Heart left ventricle (tissue), 16 donors: Measurements from ENCODE around the gene EMC10. TPM values are rescaled to one million over a fixed set of nuclear protein-coding genes. Genes with fewer than 3 reads are reported as not detected.

Experiments used
- ATAC-seq, 4 donors: fragments of 200-7000 bp; cut with Tn5 transposase; one replicate each; pipeline ENCODE4 v1.9.1; 2020 to 2022; ENCODE audit warnings: moderate library complexity in 4 of 4, mild to moderate bottlenecking in 3 of 4, moderate number of reproducible peaks in 1 of 4
- DNase-seq, 5 donors: peaks; one replicate each; pipeline ENCODE4 v3.0.0-alpha.2; 2020
- H3K27ac ChIP-seq, 12 donors: fragments of 200-600 bp; sonication (generic) in 4 of 12; one replicate each; pipeline versions ENCODE4 v1.5.0 to v1.8.0; 2016 to 2022; ENCODE audit warnings: mild to moderate bottlenecking in 2 of 12
- H3K27me3 ChIP-seq, 9 donors: fragments of 200-600 bp; sonication (generic) in 2 of 9; one replicate each; pipeline versions ENCODE4 v1.5.1 to v1.8.0; 2016 to 2022; ENCODE audit warnings: mild to moderate bottlenecking in 3 of 9
- H3K36me3 ChIP-seq, 9 donors: fragments of 200-600 bp; sonication (generic) in 2 of 9; one replicate each; pipeline versions ENCODE4 v1.5.0 to v1.8.0; 2018 to 2022; ENCODE audit warnings: mild to moderate bottlenecking in 2 of 9
- H3K4me1 ChIP-seq, 12 donors: fragments of 200-600 bp; sonication (generic) in 4 of 12; one replicate each; pipeline versions ENCODE4 v1.5.0 to v1.8.0; 2016 to 2022; ENCODE audit warnings: mild to moderate bottlenecking in 3 of 12
- H3K4me3 ChIP-seq, 12 donors: fragments of 200-600 bp; sonication (generic) in 4 of 12; one replicate each; pipeline versions ENCODE4 v1.5.0 to v1.8.0; 2017 to 2022; ENCODE audit warnings: mild to moderate bottlenecking in 9 of 12, moderate library complexity in 4 of 12
- H3K9me3 ChIP-seq, 12 donors: fragments of 200-600 bp; sonication (generic) in 4 of 12; one replicate each; pipeline versions ENCODE4 v1.5.0 to v1.8.0; 2016 to 2022; ENCODE audit warnings: mild to moderate bottlenecking in 1 of 12
- POLR2A ChIP-seq, 2 donors: fragments of 450-650 bp; IDR thresholded peaks; one replicate each; pipeline ENCODE4 v1.6.1; 2017; ENCODE audit warnings: antibody characterized with exemption in 2 of 2, mild to moderate bottlenecking in 2 of 2, moderate library complexity in 2 of 2
- WGBS, 4 donors: extraction: QIAGEN DNeasy Blood & Tissue Kit in 2 of 4; methylation state at CpG; one replicate each; pipeline versions ENCODE4 v1.1.5 to v1.1.7; 2013 to 2018; 5-methylcytosine and 5-hydroxymethylcytosine counted together
- intact Hi-C, 10 donors: fragments of 100-400 bp; cut with DNase I; formaldehyde crosslinking; loops; one replicate each; pipeline versions ENCODE4 v1.11.1 to v1.14.2; 2022
- polyA plus RNA-seq, 2 donors: library from polyadenylated mRNA; stranded (reverse); fragments of 200-250 nt; gene quantifications; one replicate each; pipeline ENCODE4 v1.2.3, GENCODE V29; 2013
- total RNA-seq, 9 donors: library from RNA; depleted of rRNA in 2 of 9; stranded (reverse); fragments of >200 nt in 2 of 9; fragmentation: NEBNext Ultra II Directional in 3 of 9; extraction: Animal tissue kit (Norgen Biotek cat#: 25700) in 3 of 9; gene quantifications; one replicate each; pipeline versions ENCODE4 v1.1.0 to v1.2.4, GENCODE V29; 2016 to 2023
- TF ChIP-seq, protein P1 (sequence below), 12 donors: fragments of 200-600 bp; sonication (generic) in 4 of 12; IDR thresholded peaks; one replicate each; pipeline versions ENCODE4 v1.5.0 to v1.8.0; 2018 to 2022; ENCODE audit warnings: antibody characterized with exemption in 12 of 12, mild to moderate bottlenecking in 5 of 12
- donor health status: ischemic (EF 13 %, LVEDD 7.1; RV severe dilation, severe dysfunction).
- donor health status: healthy with polysubstance abuse.
- donor health status: DM: no; HTN: yes; CAD: no.
- donor health status: DM: no; HTN: no; CAD: no.
- donor health status: ischemic (EF 25% LVEDD 6.9; RV normal size, moderate dysfunction).
- donor health status: ischemic (EF 25% LVEDD 5.7; RV mildly dilated, moderate dysfunction).
- donor health status: healthy.
- donor health status: DM: yes; HTN: yes; CAD: no.
- donor health status: ischemic (EF 35%, LVEDD 5.7; RV mildly dilated, moderate dysfunction).
- donor health status: nonischemic (EF 11% LVEDD 7.7; RV severe dilation, severe dysfunction).
- donor health status: DM: yes; HTN: yes; CAD: no.
- donor health status: PGD.
- donor health status: ischemic (EF 29% LVEDD 5.4; RV normal size, mild dysfunction).
- donor health status: nonischemic (EF 23%, LVEDD 6.1; RV moderate dilation, normal function).

Gene EMC10
- total and polyA plus RNA-seq, 11 donors, result 72.8 to 138 (median 95.3) TPM

DNA sequence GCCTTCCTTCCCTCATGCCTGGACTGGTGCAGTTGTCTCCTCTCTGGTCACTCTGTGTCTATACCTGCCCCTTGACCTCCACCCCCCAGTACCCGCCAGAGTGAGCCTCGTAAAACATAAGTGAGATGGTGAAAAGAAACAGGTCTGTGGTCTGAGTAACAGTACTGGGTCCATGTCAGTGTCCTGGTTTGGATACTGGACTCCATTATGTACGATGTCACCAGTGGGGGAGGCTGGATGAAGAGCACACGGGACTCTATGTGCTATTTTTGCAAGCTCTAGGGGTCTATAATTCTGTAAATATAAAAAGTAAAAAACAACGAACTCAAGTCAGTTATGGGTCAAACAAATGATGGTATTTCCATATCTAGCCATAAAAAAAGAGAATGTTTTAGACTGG, 29.3 kb upstream of the EMC10 start:
- no peaks in the 10 kb centered on the region for H3K36me3 ChIP-seq
- WGBS, 4 donors, result 79 to 88% (median 83%) methylated on average over 5 of the region's 5 CpGs
- no peak for ATAC-seq
- no peak for DNase-seq
- intact Hi-C loops, result no loop called here
- no peak overlapping the region for H3K4me3 ChIP-seq
- no peaks in the 10 kb centered on the region for H3K9me3 ChIP-seq
- TF ChIP-seq, protein P1, sequence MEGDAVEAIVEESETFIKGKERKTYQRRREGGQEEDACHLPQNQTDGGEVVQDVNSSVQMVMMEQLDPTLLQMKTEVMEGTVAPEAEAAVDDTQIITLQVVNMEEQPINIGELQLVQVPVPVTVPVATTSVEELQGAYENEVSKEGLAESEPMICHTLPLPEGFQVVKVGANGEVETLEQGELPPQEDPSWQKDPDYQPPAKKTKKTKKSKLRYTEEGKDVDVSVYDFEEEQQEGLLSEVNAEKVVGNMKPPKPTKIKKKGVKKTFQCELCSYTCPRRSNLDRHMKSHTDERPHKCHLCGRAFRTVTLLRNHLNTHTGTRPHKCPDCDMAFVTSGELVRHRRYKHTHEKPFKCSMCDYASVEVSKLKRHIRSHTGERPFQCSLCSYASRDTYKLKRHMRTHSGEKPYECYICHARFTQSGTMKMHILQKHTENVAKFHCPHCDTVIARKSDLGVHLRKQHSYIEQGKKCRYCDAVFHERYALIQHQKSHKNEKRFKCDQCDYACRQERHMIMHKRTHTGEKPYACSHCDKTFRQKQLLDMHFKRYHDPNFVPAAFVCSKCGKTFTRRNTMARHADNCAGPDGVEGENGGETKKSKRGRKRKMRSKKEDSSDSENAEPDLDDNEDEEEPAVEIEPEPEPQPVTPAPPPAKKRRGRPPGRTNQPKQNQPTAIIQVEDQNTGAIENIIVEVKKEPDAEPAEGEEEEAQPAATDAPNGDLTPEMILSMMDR (IDR thresholded peaks at IDR 0.05), result no peak
- TF ChIP-seq POLR2A (IDR thresholded peaks at IDR 0.05), result no peak
- H3K4me1 ChIP-seq, result no peaks in the 10 kb centered on the region
- H3K27ac ChIP-seq, result no peak overlapping the region
- peaks cover 0 to 12% (median 0%) of the 10 kb centered on the region in 9 donors for H3K27me3 ChIP-seq

DNA sequence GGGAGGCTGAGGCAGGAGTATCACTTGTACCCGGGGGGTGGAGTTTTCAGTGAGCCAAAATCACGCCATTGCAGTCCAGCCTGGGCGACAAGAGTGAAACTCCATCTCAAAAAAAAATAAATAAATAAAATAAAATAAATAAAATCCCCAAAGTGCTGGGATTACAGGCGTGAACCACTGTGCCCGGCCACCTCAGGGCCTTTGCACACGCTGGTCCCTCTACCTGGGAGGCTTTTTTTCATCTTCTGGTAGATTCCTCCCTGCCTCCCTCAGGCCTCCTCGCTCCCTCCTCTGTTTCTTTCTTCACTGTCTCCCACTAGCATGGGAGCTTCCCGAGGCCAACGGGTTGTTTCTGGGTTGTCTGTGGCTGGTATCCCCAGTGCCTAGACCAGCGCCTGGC, 28.6 kb upstream of the EMC10 start:
- H3K4me1 ChIP-seq, result no peaks in the 10 kb centered on the region
- DNase-seq, result no peak
- H3K36me3 ChIP-seq, result no peaks in the 10 kb centered on the region
- no peak for TF ChIP-seq POLR2A (IDR thresholded peaks at IDR 0.05)
- TF ChIP-seq, protein P1 (IDR thresholded peaks at IDR 0.05), result no peak
- no peaks in the 10 kb centered on the region for H3K9me3 ChIP-seq
- no peak overlapping the region for H3K4me3 ChIP-seq
- ATAC-seq, result no peak
- no peak overlapping the region for H3K27ac ChIP-seq
- intact Hi-C loops, result no loop called here
- WGBS, 4 donors, result 92 to 95% (median 94%) methylated on average over 10 of the region's 10 CpGs
- H3K27me3 ChIP-seq, result peaks cover 0 to 12% (median 0%) of the 10 kb centered on the region in 9 donors

DNA sequence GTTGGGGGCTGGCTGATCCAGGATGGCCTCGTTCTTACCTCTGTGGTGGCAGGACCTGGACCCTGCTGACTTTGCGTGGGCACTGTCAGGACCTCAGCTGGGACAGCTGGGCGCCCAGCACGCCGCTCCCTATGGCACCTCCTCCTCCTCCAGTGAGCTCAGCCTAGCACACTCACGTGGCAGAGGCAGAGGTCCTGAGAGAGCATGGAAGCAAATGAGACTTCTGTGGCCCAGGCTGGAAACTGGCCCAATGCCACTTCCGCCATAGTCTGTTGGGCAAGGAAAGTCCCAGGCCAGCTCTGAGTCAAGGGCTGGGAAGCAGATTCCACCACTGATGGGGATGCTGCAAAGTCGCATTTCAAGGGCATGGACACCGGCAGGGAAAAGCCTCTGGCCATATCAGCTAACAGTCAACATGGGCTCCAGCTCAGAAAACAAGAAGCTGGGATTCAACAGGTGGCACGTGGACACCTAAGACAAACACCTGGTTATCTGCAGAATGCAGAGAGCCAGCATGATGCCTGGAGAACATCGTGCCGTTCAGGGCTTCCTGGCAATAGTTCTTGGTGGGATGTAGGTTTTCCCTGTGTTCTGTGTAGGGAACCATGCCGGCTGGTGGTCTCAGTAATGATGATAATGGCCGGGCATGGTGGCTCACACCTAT, 26.9 kb upstream of the EMC10 start:
- H3K27me3 ChIP-seq, result peaks cover 0 to 12% (median 0%) of the 10 kb centered on the region in 9 donors
- no peaks in the 10 kb centered on the region for H3K9me3 ChIP-seq
- intact Hi-C loops, result no loop called here
- WGBS, 4 donors, result 78 to 86% (median 79%) methylated on average over 10 to 14 of the region's 14 CpGs
- DNase-seq (no peak), ATAC-seq (no peak)
- TF ChIP-seq POLR2A (IDR thresholded peaks at IDR 0.05), result no peak
- TF ChIP-seq, protein P1 (IDR thresholded peaks at IDR 0.05), result no peak
- H3K36me3 ChIP-seq, result no peaks in the 10 kb centered on the region
- no peaks in the 10 kb centered on the region for H3K4me1 ChIP-seq
- no peak overlapping the region for H3K27ac ChIP-seq
- H3K4me3 ChIP-seq, result no peak overlapping the region

DNA sequence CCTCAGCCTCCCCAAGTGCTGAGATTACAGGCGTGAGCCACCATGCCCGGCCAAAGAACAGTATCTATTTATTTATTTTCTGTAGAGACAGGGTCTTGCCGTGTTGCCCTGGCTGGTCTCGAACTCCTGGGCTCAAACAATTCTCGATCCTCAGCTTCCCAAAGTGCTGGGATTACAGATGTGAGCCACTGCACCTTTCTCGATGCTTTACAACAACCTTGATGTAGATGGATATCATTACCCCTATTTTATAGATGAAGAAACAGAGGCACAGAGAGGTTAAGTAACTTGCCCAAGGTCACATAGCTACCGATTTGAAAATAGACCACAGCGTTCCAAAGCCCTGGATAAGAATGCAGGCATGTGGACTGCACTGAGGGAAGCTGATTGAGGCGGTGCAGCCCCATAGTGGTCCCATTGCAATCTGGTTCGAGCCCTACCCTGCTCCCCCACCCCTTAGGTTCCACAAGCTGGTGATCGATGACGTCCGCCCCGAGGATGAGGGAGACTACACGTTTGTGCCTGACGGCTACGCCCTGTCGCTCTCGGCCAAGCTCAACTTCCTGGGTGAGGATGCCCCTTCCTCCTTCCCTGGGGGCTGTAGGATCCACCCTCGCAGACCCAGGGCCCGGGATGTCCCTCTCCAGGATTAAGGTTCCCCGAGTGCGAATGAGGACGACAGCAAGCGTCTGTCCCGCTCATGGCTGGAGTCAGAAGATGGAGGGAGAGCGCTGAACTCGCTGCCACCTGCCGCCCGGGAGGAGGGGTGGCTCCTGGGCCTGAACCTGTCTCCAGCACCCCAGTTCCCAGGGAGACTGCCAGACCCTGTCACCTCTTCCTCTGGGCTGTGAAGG, 25.7 kb upstream of the EMC10 start:
- no peaks in the 10 kb centered on the region for H3K9me3 ChIP-seq
- peaks cover 0 to 16% (median 0%) of the 10 kb centered on the region in 9 donors for H3K27me3 ChIP-seq
- no peak overlapping the region for H3K4me3 ChIP-seq
- H3K27ac ChIP-seq, result no peak overlapping the region
- TF ChIP-seq POLR2A (IDR thresholded peaks at IDR 0.05), result no peak
- TF ChIP-seq, protein P1 (IDR thresholded peaks at IDR 0.05), result no peak
- DNase-seq (no peak), ATAC-seq (no peak)
- H3K4me1 ChIP-seq, result no peaks in the 10 kb centered on the region
- no peaks in the 10 kb centered on the region for H3K36me3 ChIP-seq
- WGBS, 4 donors, result 56 to 74% (median 63%) methylated on average over 23 to 30 of the region's 30 CpGs
- intact Hi-C loops, result no loop called here
